ENCODE data around the gene ATP2B2. TPM values are rescaled to one million over a fixed set of nuclear protein-coding genes. Genes with fewer than 3 reads are reported as not detected.
A peak's percentile ranks its signal among the peaks of the same experiment; 100 is the strongest.

The ATP2B2 gene
- total RNA-seq, 1 donor from 2014 or later: not detected

- TF ChIP-seq EZH2phosphoT487 (IDR thresholded peaks at IDR 0.05) (no peak), EZH2 (IDR thresholded peaks at IDR 0.05) (no peak), CTCF (IDR thresholded peaks at IDR 0.05) (no peak)
- Histone ChIP-seq H3K27ac (no peak overlapping the region), H3K27me3 (peaks cover 22% of the 10 kb centered on the region), H3K4me1 (peaks cover 7% of the 10 kb centered on the region), H4K20me1 (ENCODE audit: low read depth) (no peaks in the 10 kb centered on the region), H3K36me3 (no peaks in the 10 kb centered on the region), H3F3A (ENCODE audit: low read depth) (no peaks in the 10 kb centered on the region), H3K4me3 (no peak overlapping the region), H3K4me2 (no peak overlapping the region), H3K9me3 (ENCODE audit: low read depth) (no peaks in the 10 kb centered on the region), H3K9ac (no peak overlapping the region), H3K79me2 (ENCODE audit: low read depth) (no peaks in the 10 kb centered on the region), H2AFZ (replicated peaks) (no peak overlapping the region)
- Mint-ChIP-seq H3K9me3 (no peaks in the 10 kb centered on the region), H3K36me3 (no peaks in the 10 kb centered on the region), H3K4me3 (no peak overlapping the region), H3K27ac (no peak overlapping the region), H3K27me3 (ENCODE audit: insufficient read depth, low read depth) (peaks cover 17% of the 10 kb centered on the region), H3K4me1 (peaks cover 6% of the 10 kb centered on the region)
- no peak for DNase-seq (ENCODE audit: low spot score)
Measured at GRCh38 chr3:10334042-10334441, 171.3 kb downstream of the ATP2B2 start.

DNA sequence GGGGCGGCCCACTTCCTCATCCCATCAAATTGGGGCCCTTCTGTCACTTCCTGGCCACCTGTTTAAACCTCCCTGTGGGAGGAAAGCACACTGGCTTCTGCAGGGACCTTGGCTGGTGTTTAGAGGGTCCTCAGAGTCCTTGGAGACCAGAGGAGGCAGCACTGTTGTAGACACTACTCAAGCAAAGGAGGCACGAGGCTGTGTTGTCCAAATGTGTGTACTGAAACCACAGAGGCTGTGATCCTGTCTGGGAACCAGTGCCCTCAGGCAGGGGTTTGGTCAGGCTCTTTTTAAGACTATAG is 172.1 kb downstream of the ATP2B2 start:
- peaks cover 17% of the 10 kb centered on the region for H3K27me3 Mint-ChIP-seq (ENCODE audit: insufficient read depth, low read depth)
- no peak for DNase-seq (ENCODE audit: low spot score)
- Histone ChIP-seq H3K4me2 (no peak overlapping the region), H3K9me3 (ENCODE audit: low read depth) (no peaks in the 10 kb centered on the region), H3K79me2 (ENCODE audit: low read depth) (no peaks in the 10 kb centered on the region), H3F3A (ENCODE audit: low read depth) (no peaks in the 10 kb centered on the region), H2AFZ (replicated peaks) (no peak overlapping the region), H3K27me3 (peaks cover 29% of the 10 kb centered on the region), H3K4me3 (no peak overlapping the region), H3K9ac (no peak overlapping the region), H3K27ac (no peak overlapping the region), H4K20me1 (ENCODE audit: low read depth) (no peaks in the 10 kb centered on the region), H3K4me1 (no peaks in the 10 kb centered on the region), H3K36me3 (no peaks in the 10 kb centered on the region)
- H3K9me3 Mint-ChIP-seq: no peaks in the 10 kb centered on the region
- peaks cover 6% of the 10 kb centered on the region for H3K4me1 Mint-ChIP-seq
- H3K4me3 Mint-ChIP-seq: no peak overlapping the region
- H3K27ac Mint-ChIP-seq: no peak overlapping the region
- TF ChIP-seq EZH2phosphoT487 (IDR thresholded peaks at IDR 0.05): no peak
- no peaks in the 10 kb centered on the region for H3K36me3 Mint-ChIP-seq

- Histone ChIP-seq H3K9me3 (ENCODE audit: low read depth) (no peaks in the 10 kb centered on the region), H2AFZ (replicated peaks) (no peak overlapping the region), H3F3A (ENCODE audit: low read depth) (no peaks in the 10 kb centered on the region), H3K4me3 (no peak overlapping the region), H4K20me1 (ENCODE audit: low read depth) (no peaks in the 10 kb centered on the region), H3K79me2 (ENCODE audit: low read depth) (no peaks in the 10 kb centered on the region), H3K9ac (no peak overlapping the region), H3K4me1 (no peaks in the 10 kb centered on the region), H3K36me3 (no peaks in the 10 kb centered on the region), H3K27me3 (peaks cover 35% of the 10 kb centered on the region), H3K4me2 (no peak overlapping the region), H3K27ac (no peak overlapping the region)
- Mint-ChIP-seq H3K27me3 (ENCODE audit: insufficient read depth, low read depth) (peaks cover 19% of the 10 kb centered on the region), H3K4me1 (peaks cover 6% of the 10 kb centered on the region), H3K9me3 (no peaks in the 10 kb centered on the region), H3K36me3 (no peaks in the 10 kb centered on the region), H3K4me3 (peak overlapping the region; percentile 52), H3K27ac (no peak overlapping the region)
- DNase-seq (ENCODE audit: low spot score): no peak
- no peak for TF ChIP-seq EZH2phosphoT487 (IDR thresholded peaks at IDR 0.05)
- TF ChIP-seq EZH2 (IDR thresholded peaks at IDR 0.05): no peak
- no peak for TF ChIP-seq CTCF (IDR thresholded peaks at IDR 0.05)
Measured at GRCh38 chr3:10332481-10333348, 172.7 kb downstream of the ATP2B2 start.

- Histone ChIP-seq H3K79me2 (ENCODE audit: low read depth) (no peaks in the 10 kb centered on the region), H3K4me1 (no peaks in the 10 kb centered on the region), H3F3A (ENCODE audit: low read depth) (no peaks in the 10 kb centered on the region), H4K20me1 (ENCODE audit: low read depth) (no peaks in the 10 kb centered on the region), H3K4me2 (no peak overlapping the region), H3K9ac (no peak overlapping the region), H3K36me3 (no peaks in the 10 kb centered on the region), H3K27me3 (peaks cover 49% of the 10 kb centered on the region), H3K27ac (no peak overlapping the region), H2AFZ (replicated peaks) (no peak overlapping the region), H3K9me3 (ENCODE audit: low read depth) (no peaks in the 10 kb centered on the region), H3K4me3 (no peak overlapping the region)
- no peak overlapping the region for H3K4me3 Mint-ChIP-seq
- peaks cover 20% of the 10 kb centered on the region for H3K27me3 Mint-ChIP-seq (ENCODE audit: insufficient read depth, low read depth)
- no peaks in the 10 kb centered on the region for H3K36me3 Mint-ChIP-seq
- no peak for DNase-seq (ENCODE audit: low spot score)
- H3K9me3 Mint-ChIP-seq: no peaks in the 10 kb centered on the region
- no peak for TF ChIP-seq CTCF (IDR thresholded peaks at IDR 0.05)
- TF ChIP-seq EZH2phosphoT487 (IDR thresholded peaks at IDR 0.05): no peak
- TF ChIP-seq EZH2 (IDR thresholded peaks at IDR 0.05): no peak
- H3K4me1 Mint-ChIP-seq: peaks cover 4% of the 10 kb centered on the region
- no peak overlapping the region for H3K27ac Mint-ChIP-seq
Measured at GRCh38 chr3:10331320-10331719, 174.1 kb downstream of the ATP2B2 start.
